Measurements from ENCODE around the gene OR4C46.

DNA sequence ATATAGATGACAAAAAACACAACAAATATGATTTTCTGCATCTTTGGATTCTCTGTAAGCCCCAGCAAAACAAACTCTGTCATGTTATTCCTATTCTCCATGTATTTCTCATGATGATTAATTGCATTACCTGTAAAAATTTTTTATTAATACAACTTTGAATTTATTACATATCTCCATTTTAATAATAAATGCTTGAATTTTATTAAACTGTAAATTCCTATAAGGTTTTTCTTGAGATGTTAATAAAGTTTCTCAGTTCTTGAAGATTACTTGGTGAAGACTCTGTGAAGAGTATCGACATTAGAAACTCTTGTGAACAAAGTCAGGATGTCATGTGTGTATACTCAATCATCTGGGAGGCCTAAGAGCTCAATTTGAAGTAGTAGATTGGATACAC lies at the start of gene OR4C46:
- TF ChIP-seq NCOA2 (IDR thresholded peaks at IDR 0.05; ENCODE audit: partially characterized antibody in 2 of 2) (no peak), TCF7 (IDR thresholded peaks at IDR 0.05; ENCODE audit: borderline replicate concordance) (no peak), SP1 (CRISPR knock-in tag; IDR thresholded peaks at IDR 0.05) (no peak), KDM1A (IDR thresholded peaks at IDR 0.05) (no peak), SNRNP70 (optimal IDR thresholded peaks at IDR 0.05; ENCODE audit: low read depth, low read length) (no peak), ZNF263 (CRISPR knock-in tag; IDR thresholded peaks at IDR 0.05; ENCODE audit: borderline replicate concordance) (no peak), ELF4 (CRISPR knock-in tag; IDR thresholded peaks at IDR 0.05) (no peak), POLR2AphosphoS5 (IDR thresholded peaks at IDR 0.05; ENCODE audit: control insufficient read depth, insufficient read depth, low read depth, low read length) (no peak), TBP (optimal IDR thresholded peaks at IDR 0.05; ENCODE audit: low read depth, low read length) (no peak), BRF1 (IDR thresholded peaks at IDR 0.05; ENCODE audit: borderline replicate concordance, extremely low read depth, insufficient read length) (no peak)
- TF ChIP-seq, protein P1, sequence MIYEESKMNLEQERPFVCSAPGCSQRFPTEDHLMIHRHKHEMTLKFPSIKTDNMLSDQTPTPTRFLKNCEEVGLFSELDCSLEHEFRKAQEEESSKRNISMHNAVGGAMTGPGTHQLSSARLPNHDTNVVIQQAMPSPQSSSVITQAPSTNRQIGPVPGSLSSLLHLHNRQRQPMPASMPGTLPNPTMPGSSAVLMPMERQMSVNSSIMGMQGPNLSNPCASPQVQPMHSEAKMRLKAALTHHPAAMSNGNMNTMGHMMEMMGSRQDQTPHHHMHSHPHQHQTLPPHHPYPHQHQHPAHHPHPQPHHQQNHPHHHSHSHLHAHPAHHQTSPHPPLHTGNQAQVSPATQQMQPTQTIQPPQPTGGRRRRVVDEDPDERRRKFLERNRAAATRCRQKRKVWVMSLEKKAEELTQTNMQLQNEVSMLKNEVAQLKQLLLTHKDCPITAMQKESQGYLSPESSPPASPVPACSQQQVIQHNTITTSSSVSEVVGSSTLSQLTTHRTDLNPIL (CRISPR knock-in tag; IDR thresholded peaks at IDR 0.05), result no peak
- TF ChIP-seq, protein P2, sequence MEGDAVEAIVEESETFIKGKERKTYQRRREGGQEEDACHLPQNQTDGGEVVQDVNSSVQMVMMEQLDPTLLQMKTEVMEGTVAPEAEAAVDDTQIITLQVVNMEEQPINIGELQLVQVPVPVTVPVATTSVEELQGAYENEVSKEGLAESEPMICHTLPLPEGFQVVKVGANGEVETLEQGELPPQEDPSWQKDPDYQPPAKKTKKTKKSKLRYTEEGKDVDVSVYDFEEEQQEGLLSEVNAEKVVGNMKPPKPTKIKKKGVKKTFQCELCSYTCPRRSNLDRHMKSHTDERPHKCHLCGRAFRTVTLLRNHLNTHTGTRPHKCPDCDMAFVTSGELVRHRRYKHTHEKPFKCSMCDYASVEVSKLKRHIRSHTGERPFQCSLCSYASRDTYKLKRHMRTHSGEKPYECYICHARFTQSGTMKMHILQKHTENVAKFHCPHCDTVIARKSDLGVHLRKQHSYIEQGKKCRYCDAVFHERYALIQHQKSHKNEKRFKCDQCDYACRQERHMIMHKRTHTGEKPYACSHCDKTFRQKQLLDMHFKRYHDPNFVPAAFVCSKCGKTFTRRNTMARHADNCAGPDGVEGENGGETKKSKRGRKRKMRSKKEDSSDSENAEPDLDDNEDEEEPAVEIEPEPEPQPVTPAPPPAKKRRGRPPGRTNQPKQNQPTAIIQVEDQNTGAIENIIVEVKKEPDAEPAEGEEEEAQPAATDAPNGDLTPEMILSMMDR (IDR thresholded peaks at IDR 0.05 in 2 of 3, conservative IDR thresholded peaks at IDR 0.05 in 1 of 3; ENCODE audit: insufficient read depth in 2 of 3, low read depth in 1 of 3, low read length in 3 of 3), result no peak

All from K562 (cell line).